Choroid plexus epithelial cell (primary cell): Measurements from ENCODE around the gene PLAU.
"Not testable (repeated sequence)": the region's sequence is repeated elsewhere in the genome, so short reads cannot be mapped to it uniquely, and the experiment has no call there.

Experiments
- DNase-seq: peaks from one replicate; pipeline ENCODE4 v3.0.0-alpha.2; 2010; ENCODE audit warnings: low read depth
- H3K4me3 ChIP-seq: 2 replicates; pipeline ENCODE4 v1.5.1; 2011; ENCODE audit warnings: low read depth, mild to moderate bottlenecking, control low read depth, low read length, moderate library complexity
- CTCF ChIP-seq: conservative IDR thresholded peaks from 2 replicates; pipeline ENCODE4 v1.5.1; 2011; ENCODE audit warnings: low read depth, mild to moderate bottlenecking, control low read depth, inconsistent platforms, low read length, moderate library complexity

PLAU gene

GRCh38 chr10:73959484-73960243 is 48.7 kb downstream of the PLAU start:
- no peak for TF ChIP-seq CTCF
- H3K4me3 ChIP-seq: no peak overlapping the region
- no peak for DNase-seq

- H3K4me3 ChIP-seq: no peak overlapping the region
- no peak for DNase-seq
Observed at GRCh38 chr10:73962386-73962785, 51.5 kb downstream of the PLAU start.

GRCh38 chr10:73963533-73963932 is 52.6 kb downstream of the PLAU start:
- not testable (repeated sequence) for DNase-seq, H3K4me3 ChIP-seq

More at GRCh38 chr10:73962386-73962785, 51.5 kb downstream of the PLAU start:
- TF ChIP-seq CTCF: no peak

GRCh38 chr10:73964743-73965142 is 53.8 kb downstream of the PLAU start:
- no peak for DNase-seq
- no peak overlapping the region for H3K4me3 ChIP-seq
- no peak for TF ChIP-seq CTCF

GRCh38 chr10:73965267-73965889 is 54.4 kb downstream of the PLAU start:
- peak overlapping the region; percentile 10 for H3K4me3 ChIP-seq
- not testable (repeated sequence) for DNase-seq

GRCh38 chr10:73965890-73966768 is 55.2 kb downstream of the PLAU start:
- DNase-seq: peak; percentile 97
- TF ChIP-seq CTCF: no peak
- H3K4me3 ChIP-seq: peak overlapping the region; percentile 32

- H3K4me3 ChIP-seq: no peak overlapping the region
- TF ChIP-seq CTCF: no peak
- no peak for DNase-seq
Observed at GRCh38 chr10:73967022-73967429, 56.1 kb downstream of the PLAU start.
